AG08396 (cell line): ENCODE measurements around the gene C1QL4.
"Not testable (repeated sequence)": the region's sequence is repeated elsewhere in the genome, so short reads cannot be mapped to it uniquely, and the experiment has no call there.

Experiments
- DNase-seq: peaks from one replicate; pipeline ENCODE4 v3.0.0; 2012; ENCODE audit warnings: low spot score, mixed read lengths

The C1QL4 gene

DNA sequence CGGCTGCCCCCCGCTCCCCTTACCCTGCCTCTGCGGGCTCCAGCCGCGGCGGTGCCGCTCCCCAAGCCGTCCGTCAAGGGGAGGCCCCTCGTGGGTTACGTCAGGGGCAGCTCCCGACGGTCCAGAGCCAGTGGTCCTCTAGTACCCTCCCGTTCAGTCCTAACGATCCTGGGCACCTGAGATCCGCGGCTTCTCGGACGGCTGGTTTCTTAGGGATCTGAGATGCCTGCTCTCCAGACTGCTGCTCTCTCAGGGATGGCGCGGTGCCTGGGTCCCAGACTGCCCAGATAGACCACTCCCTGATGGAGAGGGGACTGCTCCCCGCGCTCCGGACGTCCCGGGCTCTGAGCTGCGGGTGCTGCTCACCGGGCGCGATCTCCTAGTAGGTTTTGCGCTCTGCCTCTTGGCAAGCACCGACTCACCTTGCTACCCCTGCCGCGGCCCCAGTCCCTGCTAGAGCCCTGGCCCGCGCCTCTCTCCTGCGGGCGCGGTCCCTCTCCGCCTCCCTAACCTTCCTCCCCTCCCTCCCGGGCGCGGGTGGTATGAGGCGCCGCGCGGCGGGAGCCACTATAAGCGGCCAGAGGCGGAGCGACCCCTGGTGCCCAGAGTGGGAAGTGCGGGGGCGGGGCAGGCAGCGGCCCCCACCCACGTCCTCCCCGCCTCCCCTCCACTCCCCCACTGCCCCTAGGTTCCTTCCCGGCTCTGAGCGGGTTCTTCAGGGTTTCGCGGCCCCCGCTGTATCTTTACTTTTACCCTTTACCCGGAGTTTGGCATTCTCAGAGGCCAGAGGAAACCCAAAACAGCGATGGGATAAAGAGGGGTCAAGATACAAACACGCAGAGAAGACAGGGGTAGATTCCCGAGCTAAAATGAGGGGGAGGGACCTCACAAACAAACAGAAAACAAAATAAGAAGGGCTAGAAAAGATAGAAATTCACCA is at the start of gene C1QL4:
Gene C1QL4 (minus strand): TSS at position 544 of the 940 bp plus-strand sequence. CDS start 711 bp downstream, outside the sequence.
- peak; percentile 92 for DNase-seq

DNA sequence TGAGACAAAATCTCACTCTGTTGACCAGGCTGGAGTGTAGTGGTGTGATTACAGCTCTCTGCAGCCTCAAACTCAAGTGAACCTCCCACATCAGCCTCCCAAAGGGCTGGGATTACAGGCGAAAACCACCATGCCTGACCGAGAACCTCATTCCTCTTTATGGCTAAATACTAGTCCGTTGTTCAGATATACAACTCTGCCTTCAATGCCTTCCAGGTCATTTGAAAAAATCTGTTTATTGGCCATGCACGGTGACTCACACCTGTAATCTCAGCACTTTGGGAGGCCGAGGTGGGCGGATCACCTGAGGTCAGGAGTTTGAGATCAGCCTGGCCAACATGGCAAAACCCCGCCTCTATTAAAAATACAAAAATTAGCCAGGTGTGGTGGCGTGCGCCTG is 43.2 kb upstream of the C1QL4 start:
- DNase-seq, result not testable (repeated sequence)

- no peak for DNase-seq
Measured at GRCh38 chr12:49377386-49377785, 40.4 kb upstream of the C1QL4 start.

DNA sequence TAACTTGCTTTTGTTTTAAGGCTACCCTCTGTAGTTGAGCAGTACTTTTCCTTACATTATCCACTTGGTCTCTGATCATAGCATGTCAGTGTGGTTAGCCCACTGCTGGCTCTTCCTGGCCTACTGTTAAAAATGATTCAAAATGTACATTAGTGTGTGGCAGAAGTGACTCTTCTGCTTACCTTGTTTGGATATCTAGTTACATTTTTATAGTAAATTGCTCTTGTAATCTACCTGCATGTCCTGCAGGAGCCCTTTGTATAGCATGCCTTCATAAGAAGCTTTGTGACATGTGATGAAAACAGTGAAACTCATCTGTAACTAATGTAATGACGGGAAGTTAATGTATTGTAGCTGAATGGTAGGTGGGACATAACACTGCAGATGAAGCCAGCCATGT is 38.4 kb upstream of the C1QL4 start:
- DNase-seq, result no peak

- no peak for DNase-seq
Measured at GRCh38 chr12:49370539-49370938, 33.6 kb upstream of the C1QL4 start.

GRCh38 chr12:49369411-49370145 is 32.6 kb upstream of the C1QL4 start:
- DNase-seq, result peak; percentile 61

DNA sequence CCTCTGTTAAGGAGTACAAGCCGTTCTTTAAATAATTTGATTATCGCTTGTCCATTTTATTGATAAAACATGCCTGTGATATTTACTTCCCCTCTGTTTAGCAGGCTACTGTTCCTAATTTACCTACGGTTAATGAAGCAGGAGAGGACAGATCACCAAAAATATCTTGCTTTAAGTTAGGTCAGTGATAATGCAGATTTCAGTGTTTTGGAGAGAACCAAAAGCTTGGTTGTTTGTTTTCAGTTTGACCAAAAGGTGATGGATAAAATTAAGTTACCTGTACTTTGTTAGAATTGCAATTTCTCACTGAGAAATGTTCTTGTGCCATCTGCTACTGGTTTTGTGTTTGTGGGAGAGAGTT is 31.2 kb upstream of the C1QL4 start:
- no peak for DNase-seq

DNA sequence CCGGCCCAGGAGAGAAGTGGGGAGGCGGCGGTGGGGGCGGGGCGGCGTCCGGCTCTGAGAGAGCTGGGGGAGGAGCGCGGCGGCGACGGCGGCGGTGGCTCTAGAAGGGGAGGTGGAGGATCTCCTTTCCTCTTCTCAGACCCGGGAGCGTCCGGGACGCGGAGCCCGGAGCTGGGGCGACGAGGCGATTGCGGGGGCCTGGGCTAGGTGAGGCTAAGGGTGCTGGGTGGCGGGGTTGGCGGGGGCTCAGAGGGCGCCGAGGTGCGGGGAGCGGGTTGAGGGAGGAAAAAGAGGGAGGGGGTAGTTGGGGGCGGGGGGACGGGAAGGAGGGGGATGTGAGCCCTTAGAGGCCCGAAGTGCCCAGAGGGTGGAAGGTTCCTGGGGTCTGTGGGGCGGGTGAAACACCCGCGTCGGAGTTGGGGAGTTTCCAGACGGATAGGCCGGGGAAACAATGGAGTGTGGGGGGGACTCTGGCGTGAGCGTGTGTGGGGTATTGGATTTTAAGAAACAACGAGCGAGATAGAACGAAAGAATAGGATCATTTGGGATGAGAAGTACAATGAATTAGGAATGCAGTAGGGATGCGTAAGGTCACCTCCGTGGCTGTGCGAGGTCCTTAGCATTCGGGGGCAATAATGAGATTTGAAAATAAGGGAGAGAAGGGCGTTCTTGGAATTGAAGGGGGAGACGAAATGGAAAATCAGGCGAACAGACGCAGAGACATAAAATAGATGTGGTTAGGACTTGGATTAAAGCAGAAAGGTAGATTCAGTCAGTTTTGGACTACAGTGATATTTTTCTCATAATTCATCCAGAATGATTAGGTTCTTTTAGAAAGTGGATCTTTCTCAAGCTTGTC is 30.6 kb upstream of the C1QL4 start, which contains the start of gene SPATS2:
Gene SPATS2 (plus strand): TSS at position 82 of the 859 bp plus-strand sequence. CDS start 93,551 bp downstream, outside the sequence.
- peak; percentile 35 for DNase-seq

GRCh38 chr12:49366652-49367380 is 29.8 kb upstream of the C1QL4 start:
- DNase-seq, result peak; percentile 97

- no peak for DNase-seq
Measured at GRCh38 chr12:49366096-49366651, 29.2 kb upstream of the C1QL4 start.

DNA sequence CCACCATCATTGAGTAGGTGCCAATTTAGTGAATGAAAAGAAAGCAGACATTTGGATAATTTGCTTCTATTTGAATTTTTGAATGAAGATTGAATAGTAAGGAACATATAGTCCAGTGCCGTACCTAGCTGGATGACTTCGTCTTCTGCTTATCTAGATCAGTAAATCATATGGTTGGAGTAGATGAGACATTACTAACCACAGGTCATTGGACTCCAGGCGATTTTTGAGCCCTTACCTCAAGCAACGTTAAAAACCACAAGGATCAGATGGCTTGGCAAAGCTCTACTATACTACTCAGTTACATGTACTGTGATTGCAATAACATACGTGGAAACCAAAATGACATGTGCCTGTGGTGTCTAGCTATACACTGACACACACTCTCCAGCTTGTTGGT is 28.6 kb upstream of the C1QL4 start:
- DNase-seq, result no peak

DNA sequence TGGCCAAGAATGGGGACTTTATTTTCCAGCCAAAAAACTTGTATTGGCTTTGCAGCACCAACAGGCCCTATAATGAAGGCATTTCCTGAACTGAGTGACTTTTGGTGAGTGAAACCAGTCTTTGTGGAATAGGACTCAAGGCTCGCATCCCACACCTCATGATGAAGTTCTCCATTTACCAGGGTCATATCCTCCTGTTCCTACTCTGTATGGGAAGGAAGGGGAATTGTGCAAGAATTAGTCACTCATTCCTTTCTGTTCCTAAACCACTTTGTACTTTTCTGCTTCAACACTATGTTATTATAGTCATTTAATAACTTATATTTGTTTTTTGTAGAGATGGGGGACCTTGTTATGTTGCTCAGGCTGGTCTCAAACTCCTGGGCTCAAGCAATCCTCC is 28.0 kb upstream of the C1QL4 start:
- peak; percentile 53 for DNase-seq

GRCh38 chr12:49362077-49362476 is 25.1 kb upstream of the C1QL4 start:
- no peak for DNase-seq

- peak; percentile 15 for DNase-seq
Measured at GRCh38 chr12:49359671-49360070, 22.7 kb upstream of the C1QL4 start.

GRCh38 chr12:49358483-49359141 is 21.6 kb upstream of the C1QL4 start:
- DNase-seq, result peak; percentile 62

- DNase-seq, result peak; percentile 55
Measured at GRCh38 chr12:49357103-49357678, 20.2 kb upstream of the C1QL4 start.

GRCh38 chr12:49355913-49356312 is 18.9 kb upstream of the C1QL4 start:
- DNase-seq, result no peak

DNA sequence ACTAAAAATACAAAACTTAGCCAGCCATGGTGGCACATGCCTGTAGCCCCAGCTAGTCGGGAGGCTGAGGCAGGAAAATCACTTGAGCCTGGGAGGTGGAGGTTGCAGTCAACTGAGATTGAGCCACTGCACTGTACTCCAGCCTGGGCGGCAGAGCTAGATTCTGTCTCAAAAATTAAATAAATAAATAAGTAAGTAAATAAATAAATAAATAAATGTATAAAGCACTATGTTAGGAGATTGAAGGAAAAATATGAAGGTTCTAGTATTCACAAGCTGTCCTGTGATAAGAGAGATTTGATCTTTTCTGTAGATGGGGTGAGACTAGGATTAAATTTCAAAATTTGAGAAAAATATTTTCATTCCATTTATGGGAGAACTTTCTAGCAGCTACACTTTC is 15.4 kb upstream of the C1QL4 start:
- DNase-seq, result no peak

DNA sequence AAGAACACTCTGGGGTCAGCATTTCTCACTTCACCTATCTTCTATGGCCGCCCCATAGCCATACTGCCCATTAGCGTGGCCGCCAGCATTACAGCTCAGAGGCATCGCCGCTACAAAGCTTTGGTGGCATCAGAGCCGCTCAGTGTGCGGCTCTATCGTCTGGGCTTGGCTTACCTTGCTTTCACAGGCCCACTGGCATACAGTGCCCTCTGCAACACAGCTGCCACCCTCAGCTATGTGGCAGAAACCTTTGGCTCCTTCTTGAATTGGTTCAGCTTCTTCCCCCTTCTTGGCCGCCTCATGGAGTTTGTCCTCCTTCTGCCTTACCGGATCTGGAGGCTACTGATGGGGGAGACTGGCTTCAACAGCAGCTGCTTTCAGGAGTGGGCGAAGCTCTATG is 12.3 kb upstream of the C1QL4 start:
- no peak for DNase-seq

- DNase-seq, result no peak
Measured at GRCh38 chr12:49348781-49349180, 11.8 kb upstream of the C1QL4 start.
